ENCODE data around the gene PADI2.

Gene PADI2

GRCh38 chr1:17140279-17140678 lies 21.0 kb upstream of the PADI2 start:
- DNase-seq (ENCODE audit: low read depth) = peak; percentile 24
- H3K4me3 ChIP-seq (ENCODE audit: low read length) = no peak overlapping the region
- no peak for TF ChIP-seq CTCF (IDR thresholded peaks at IDR 0.05; ENCODE audit: insufficient read depth, low read depth, low read length, missing control alignments)

GRCh38 chr1:17139637-17140036 lies 20.4 kb upstream of the PADI2 start:
- TF ChIP-seq CTCF (IDR thresholded peaks at IDR 0.05; ENCODE audit: insufficient read depth, low read depth, low read length, missing control alignments) = no peak
- H3K4me3 ChIP-seq (ENCODE audit: low read length) = no peak overlapping the region
- peak; percentile 74 for DNase-seq (ENCODE audit: low read depth)

- no peak overlapping the region for H3K4me3 ChIP-seq (ENCODE audit: low read length)
- no peak for TF ChIP-seq CTCF (IDR thresholded peaks at IDR 0.05; ENCODE audit: insufficient read depth, low read depth, low read length, missing control alignments)
- no peak for DNase-seq (ENCODE audit: low read depth)
Observed at GRCh38 chr1:17137441-17137840, 18.2 kb upstream of the PADI2 start.

GRCh38 chr1:17136936-17137335 lies 17.7 kb upstream of the PADI2 start:
- no peak overlapping the region for H3K4me3 ChIP-seq (ENCODE audit: low read length)
- DNase-seq (ENCODE audit: low read depth) = no peak
- TF ChIP-seq CTCF (IDR thresholded peaks at IDR 0.05; ENCODE audit: insufficient read depth, low read depth, low read length, missing control alignments) = no peak

GRCh38 chr1:17136145-17136544 lies 16.9 kb upstream of the PADI2 start:
- TF ChIP-seq CTCF (IDR thresholded peaks at IDR 0.05; ENCODE audit: insufficient read depth, low read depth, low read length, missing control alignments) = no peak
- no peak overlapping the region for H3K4me3 ChIP-seq (ENCODE audit: low read length)
- no peak for DNase-seq (ENCODE audit: low read depth)

- TF ChIP-seq CTCF (IDR thresholded peaks at IDR 0.05; ENCODE audit: insufficient read depth, low read depth, low read length, missing control alignments) = no peak
- no peak for DNase-seq (ENCODE audit: low read depth)
- H3K4me3 ChIP-seq (ENCODE audit: low read length) = no peak overlapping the region
Observed at GRCh38 chr1:17135530-17135929, 16.3 kb upstream of the PADI2 start.

- no peak for TF ChIP-seq CTCF (IDR thresholded peaks at IDR 0.05; ENCODE audit: insufficient read depth, low read depth, low read length, missing control alignments)
- DNase-seq (ENCODE audit: low read depth) = no peak
- H3K4me3 ChIP-seq (ENCODE audit: low read length) = no peak overlapping the region
Observed at GRCh38 chr1:17134724-17135123, 15.5 kb upstream of the PADI2 start.
